ENCODE measurements around the gene H2BW2.

- TF ChIP-seq CTCF (IDR thresholded peaks at IDR 0.05) (no peak), POLR2A (IDR thresholded peaks at IDR 0.05) (no peak)
These were observed 1.2 kb downstream of the H2BW2 start for GRCh38 chrX:104041003-104041402.
